Kidney epithelial cell (primary cell): ENCODE measurements around the gene RILPL1. TPM values are rescaled to one million over a fixed set of nuclear protein-coding genes. Genes with fewer than 3 reads are reported as not detected.
"Not testable (repeated sequence)": the region's sequence is repeated elsewhere in the genome, so short reads cannot be mapped to it uniquely, and the experiment has no call there.

ENCODE experiments used
- DNase-seq: peaks from one replicate; pipeline ENCODE4 v3.0.0-alpha.2; 2010; ENCODE audit warnings: low read depth
- H3K27me3 ChIP-seq: 2 replicates; pipeline ENCODE4 v1.6.0; 2011; ENCODE audit warnings: low read length; ENCODE audit not compliant: control insufficient read depth, insufficient read depth
- H3K36me3 ChIP-seq: 2 replicates; pipeline ENCODE4 v1.5.1; 2011; ENCODE audit warnings: low read length; ENCODE audit not compliant: control insufficient read depth, insufficient read depth
- H3K4me3 ChIP-seq: 2 replicates; pipeline ENCODE4 v1.5.1; 2011; ENCODE audit warnings: low read depth, mild to moderate bottlenecking, control low read depth, low read length
- total RNA-seq: library from RNA; depleted of rRNA; stranded (reverse); fragments of >200 nt; gene quantifications from 2 replicates; pipeline ENCODE4 v1.2.3, GENCODE V29; 2015
- TF ChIP-seq, protein P1 (sequence below): IDR thresholded peaks from 2 replicates; pipeline ENCODE4 v1.5.1; 2011; ENCODE audit warnings: mild to moderate bottlenecking, moderate library complexity, low read length, control low read depth, inconsistent platforms; ENCODE audit not compliant: insufficient read depth, poor library complexity, severe bottlenecking

RILPL1 gene
- total RNA-seq, 1 donor from 2014 or later = 12.1 TPM

DNA sequence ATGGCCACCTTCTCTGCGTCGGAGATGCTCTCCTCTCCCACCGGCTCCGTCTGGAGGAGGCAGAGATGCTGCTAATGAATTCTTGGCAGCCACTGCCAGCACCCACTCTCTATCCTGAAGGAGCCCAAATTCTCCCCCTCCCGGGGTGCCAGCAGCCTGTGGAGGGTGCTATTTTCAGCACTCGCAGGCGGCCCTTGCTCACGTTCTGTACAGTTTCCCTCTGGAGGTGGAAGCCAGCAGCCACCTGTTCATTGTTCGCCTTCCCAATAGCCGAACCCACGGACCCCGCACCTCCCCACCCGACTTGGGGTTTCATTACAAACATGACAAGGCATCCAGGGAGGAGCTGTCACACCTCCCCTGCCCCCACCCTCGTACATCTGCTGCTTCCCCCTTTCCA is 47.8 kb downstream of the RILPL1 start:
- TF ChIP-seq, protein P1, sequence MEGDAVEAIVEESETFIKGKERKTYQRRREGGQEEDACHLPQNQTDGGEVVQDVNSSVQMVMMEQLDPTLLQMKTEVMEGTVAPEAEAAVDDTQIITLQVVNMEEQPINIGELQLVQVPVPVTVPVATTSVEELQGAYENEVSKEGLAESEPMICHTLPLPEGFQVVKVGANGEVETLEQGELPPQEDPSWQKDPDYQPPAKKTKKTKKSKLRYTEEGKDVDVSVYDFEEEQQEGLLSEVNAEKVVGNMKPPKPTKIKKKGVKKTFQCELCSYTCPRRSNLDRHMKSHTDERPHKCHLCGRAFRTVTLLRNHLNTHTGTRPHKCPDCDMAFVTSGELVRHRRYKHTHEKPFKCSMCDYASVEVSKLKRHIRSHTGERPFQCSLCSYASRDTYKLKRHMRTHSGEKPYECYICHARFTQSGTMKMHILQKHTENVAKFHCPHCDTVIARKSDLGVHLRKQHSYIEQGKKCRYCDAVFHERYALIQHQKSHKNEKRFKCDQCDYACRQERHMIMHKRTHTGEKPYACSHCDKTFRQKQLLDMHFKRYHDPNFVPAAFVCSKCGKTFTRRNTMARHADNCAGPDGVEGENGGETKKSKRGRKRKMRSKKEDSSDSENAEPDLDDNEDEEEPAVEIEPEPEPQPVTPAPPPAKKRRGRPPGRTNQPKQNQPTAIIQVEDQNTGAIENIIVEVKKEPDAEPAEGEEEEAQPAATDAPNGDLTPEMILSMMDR = no peak
- Histone ChIP-seq H3K4me3 (no peak overlapping the region), H3K27me3 (no peaks in the 10 kb centered on the region), H3K36me3 (no peaks in the 10 kb centered on the region)
- DNase-seq = no peak

DNA sequence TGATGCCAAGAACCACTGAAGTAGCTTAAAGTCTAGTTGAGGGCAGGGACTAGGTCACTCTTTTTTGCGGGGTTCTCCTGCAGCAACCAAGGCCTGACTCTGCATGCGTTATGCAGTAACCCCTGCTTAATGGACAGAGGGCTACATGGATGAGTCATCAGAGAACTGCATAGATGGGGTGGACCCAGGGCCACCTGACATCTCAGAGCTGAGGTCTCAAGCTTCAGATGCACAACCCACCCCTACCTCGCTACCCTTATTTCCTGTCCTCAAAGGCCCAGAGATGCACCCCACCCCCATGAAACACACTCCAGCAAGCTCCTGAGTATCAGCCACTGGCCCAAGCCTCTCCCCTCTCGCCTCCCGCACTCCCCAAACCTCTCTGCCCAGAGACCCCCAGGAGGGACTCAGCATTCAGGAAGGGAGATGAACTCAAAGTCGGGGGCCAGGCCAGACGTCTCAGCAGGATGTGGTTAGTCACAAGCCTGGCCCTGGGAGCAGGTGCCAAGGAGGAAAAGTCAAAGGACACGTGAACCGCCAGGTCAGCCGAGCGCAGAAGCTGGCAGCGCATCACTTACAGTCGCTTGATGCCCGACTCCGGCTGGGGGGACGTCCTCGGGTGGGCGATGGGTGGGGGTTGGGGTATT is 49.8 kb downstream of the RILPL1 start:
- DNase-seq = no peak
- H3K4me3 ChIP-seq = no peak overlapping the region
- no peaks in the 10 kb centered on the region for H3K27me3 ChIP-seq
- TF ChIP-seq, protein P1 = no peak
- no peaks in the 10 kb centered on the region for H3K36me3 ChIP-seq

DNA sequence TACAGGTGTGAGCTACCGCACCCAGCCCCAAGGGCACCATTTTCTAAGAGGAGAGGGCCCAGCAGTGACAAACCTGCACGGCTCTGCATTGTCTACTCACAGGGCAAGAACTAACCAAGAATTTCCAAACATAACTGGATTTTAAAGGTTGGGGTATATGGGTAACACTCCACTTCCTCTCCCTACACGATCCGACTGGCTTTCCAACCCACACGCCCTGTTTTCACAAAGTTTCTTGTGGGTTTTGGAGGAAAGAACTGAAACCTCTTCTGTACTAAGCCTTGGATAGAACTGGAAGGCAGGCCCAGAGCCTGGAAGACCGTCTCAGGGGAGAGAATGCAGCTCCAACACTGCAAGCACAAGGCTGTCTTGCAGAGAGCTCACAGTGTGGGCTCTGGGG is 50.6 kb downstream of the RILPL1 start:
- DNase-seq = no peak
- H3K36me3 ChIP-seq = no peaks in the 10 kb centered on the region
- H3K4me3 ChIP-seq = no peak overlapping the region
- TF ChIP-seq, protein P1 = no peak
- H3K27me3 ChIP-seq = no peaks in the 10 kb centered on the region

DNA sequence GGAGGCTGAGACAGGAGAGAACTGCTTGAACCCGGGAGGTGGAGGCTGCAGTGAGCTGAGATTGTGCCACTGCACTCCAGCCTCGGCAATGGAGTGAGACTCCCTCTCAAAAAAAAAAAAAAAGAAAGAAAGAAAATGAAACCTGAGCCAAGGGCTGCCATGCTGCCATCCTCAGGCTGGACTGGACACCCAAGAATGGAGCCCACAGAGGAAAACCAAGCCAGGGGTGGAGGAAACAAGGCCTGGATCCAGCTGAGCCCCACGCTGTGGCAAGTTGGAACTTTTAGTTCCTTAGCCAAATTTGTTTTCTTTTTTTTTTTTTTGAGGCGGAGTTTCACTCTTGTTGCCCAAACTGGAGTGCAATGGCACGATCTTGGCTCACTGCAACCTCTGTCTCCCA is 52.3 kb downstream of the RILPL1 start:
- not testable (repeated sequence) for H3K27me3 ChIP-seq, H3K4me3 ChIP-seq, DNase-seq, H3K36me3 ChIP-seq

DNA sequence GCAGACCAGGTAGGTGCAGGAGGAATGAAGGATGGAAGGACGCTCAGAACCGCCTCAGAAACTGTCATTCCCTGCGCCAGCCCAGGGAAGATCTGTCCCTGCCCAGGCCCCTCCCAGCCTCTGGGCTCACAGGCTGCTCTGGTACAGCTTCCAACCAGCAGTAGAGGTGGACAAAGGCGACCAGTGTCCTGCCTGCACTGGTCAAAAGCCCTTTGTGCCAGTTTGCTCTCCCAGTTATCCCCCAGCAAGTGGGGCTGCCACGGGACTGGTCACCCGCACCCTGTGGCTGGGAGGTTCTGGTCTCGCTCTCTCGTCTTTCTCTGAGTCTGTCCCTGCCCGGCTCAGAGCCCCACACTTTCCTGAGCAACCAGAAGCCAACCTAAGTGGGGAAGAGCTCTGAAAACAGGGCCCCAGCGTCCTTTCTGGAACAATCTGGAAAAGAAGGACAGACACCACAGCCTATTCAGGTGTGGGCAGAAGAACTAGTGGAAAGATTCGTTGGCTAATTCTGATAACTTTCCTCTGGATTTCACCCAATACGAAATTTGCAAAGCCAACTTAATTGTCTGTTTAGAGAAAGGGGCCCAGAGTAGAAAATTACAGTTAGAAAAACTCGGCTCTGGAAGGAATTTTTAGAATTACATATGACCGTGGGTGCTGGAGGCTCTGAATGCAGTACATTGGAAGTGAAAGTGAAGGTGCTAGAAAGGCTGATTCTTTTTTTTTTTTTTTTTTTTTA is 53.9 kb downstream of the RILPL1 start:
- Histone ChIP-seq H3K27me3 (no peaks in the 10 kb centered on the region), H3K4me3 (no peak overlapping the region), H3K36me3 (no peaks in the 10 kb centered on the region)
- no peak for DNase-seq
- TF ChIP-seq, protein P1 = no peak

DNA sequence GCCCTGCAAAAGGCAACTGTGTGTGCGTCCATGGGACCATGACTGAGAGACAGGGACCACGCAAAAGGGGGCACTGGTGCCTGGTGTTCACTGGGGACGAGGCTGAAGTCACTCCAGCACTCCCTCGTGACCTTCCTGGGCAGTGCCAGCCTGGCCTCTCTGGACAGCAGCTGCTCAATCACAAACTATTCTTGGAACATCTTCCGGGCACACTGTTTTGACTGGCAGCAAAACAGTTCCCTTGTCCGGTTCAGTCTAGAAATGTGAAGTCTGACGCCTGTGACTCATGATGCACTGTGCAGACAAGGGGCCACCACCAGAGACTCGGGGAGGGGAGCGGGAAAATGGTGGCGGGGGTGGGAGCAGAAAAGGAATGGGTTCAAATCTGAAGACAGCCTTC is 54.8 kb downstream of the RILPL1 start:
- TF ChIP-seq, protein P1 = no peak
- Histone ChIP-seq H3K27me3 (no peaks in the 10 kb centered on the region), H3K4me3 (no peak overlapping the region), H3K36me3 (no peaks in the 10 kb centered on the region)
- no peak for DNase-seq
